ENCODE data around the gene ARSK. TPM values are rescaled to one million over a fixed set of nuclear protein-coding genes. Genes with fewer than 3 reads are reported as not detected.

The ARSK gene
- total and polyA plus RNA-seq, 10 of the 15 experiments (the other 5 are each of a cell fraction or from before 2014, with no cell fraction given), result 1.6 to 9.5 (median 5.8) TPM

DNA sequence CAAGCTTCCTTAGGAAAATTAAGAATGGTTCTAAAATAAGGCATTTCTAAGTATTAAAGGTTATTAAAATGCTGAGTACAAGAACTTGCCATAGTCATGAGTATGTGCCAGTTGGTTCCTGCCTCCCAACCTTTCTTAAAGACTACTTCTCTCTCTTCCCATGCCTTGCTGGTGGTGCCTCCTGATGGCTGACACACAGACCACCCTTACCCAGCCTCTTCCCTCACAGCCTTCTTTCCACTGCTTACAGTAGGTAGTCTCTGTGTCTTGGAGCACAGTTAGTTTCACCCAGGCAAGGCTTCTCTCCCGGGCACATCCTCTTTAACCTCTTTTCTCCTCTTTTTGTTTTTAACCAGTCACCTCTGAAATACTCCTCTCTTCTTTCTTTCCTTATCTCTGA lies 44.4 kb downstream of the ARSK start:
- no peaks in the 10 kb centered on the region for H3K79me2 ChIP-seq (ENCODE audit: control insufficient read depth, insufficient read depth, low read length)
- no peak overlapping the region for H3K4me3 ChIP-seq
- H2AFZ ChIP-seq (ENCODE audit: control insufficient read depth, low read depth, low read length), result no peak overlapping the region
- DNase-seq (ENCODE audit: low read depth, low spot score) (no peak), FAIRE-seq (no peak), ATAC-seq (no peak)
- ChIA-PET POLR2A (no interaction called here), SMC1A (ENCODE audit: uncharacterized antibody, unreplicated experiment) (interaction anchor here (1.0 to 1.5 kb wide), 3 partner anchors 21 to 47 kb away, joined by 3 to 5 read pairs (median 3); no protein-coding TSS in a partner anchor), CTCF (interaction anchor here (1.6 kb wide), 2 partner anchors 9 to 44 kb away, joined by 5 to 6 read pairs; no protein-coding TSS in a partner anchor), RAD21 (ENCODE audit: unreplicated experiment) (no interaction called here)
- TF ChIP-seq, protein P1, sequence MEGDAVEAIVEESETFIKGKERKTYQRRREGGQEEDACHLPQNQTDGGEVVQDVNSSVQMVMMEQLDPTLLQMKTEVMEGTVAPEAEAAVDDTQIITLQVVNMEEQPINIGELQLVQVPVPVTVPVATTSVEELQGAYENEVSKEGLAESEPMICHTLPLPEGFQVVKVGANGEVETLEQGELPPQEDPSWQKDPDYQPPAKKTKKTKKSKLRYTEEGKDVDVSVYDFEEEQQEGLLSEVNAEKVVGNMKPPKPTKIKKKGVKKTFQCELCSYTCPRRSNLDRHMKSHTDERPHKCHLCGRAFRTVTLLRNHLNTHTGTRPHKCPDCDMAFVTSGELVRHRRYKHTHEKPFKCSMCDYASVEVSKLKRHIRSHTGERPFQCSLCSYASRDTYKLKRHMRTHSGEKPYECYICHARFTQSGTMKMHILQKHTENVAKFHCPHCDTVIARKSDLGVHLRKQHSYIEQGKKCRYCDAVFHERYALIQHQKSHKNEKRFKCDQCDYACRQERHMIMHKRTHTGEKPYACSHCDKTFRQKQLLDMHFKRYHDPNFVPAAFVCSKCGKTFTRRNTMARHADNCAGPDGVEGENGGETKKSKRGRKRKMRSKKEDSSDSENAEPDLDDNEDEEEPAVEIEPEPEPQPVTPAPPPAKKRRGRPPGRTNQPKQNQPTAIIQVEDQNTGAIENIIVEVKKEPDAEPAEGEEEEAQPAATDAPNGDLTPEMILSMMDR (IDR thresholded peaks at IDR 0.05 in 2 of 3, conservative IDR thresholded peaks at IDR 0.05 in 1 of 3; ENCODE audit: control insufficient read depth in 2 of 3, extremely low read depth in 1 of 3, insufficient read depth in 1 of 3, low read depth in 3 of 3, low read length in 3 of 3), result 0 out of 6 replicates have a peak, but pooled peaks of 1 of the 3 experiments have one; percentile 1
- TF ChIP-seq CHD2 (IDR thresholded peaks at IDR 0.05; ENCODE audit: borderline replicate concordance, low read depth, low read length), result no peak
- H3K4me2 ChIP-seq (ENCODE audit: control insufficient read depth, insufficient read depth), result no peak overlapping the region
- no peak overlapping the region for H3K9ac ChIP-seq (ENCODE audit: control insufficient read depth, insufficient read depth, low read length)
- no peaks in the 10 kb centered on the region for H3K4me1 ChIP-seq (ENCODE audit: control insufficient read depth, insufficient read depth, low read length)
- intact Hi-C loops (cut with micrococcal nuclease; ENCODE audit: unreplicated experiment), result no loop called here
- H3K36me3 ChIP-seq (ENCODE audit: control insufficient read depth in 2 of 2, insufficient read depth in 2 of 2, low read length in 1 of 2), result no peaks in the 10 kb centered on the region
- H3K27me3 ChIP-seq (replicated peaks in 1 of 2; ENCODE audit: control insufficient read depth in 2 of 2, insufficient read depth in 2 of 2, low read length in 1 of 2), result no peaks in the 10 kb centered on the region
- H3K9me3 ChIP-seq (replicated peaks; ENCODE audit: control insufficient read depth, insufficient read depth, low read length), result no peaks in the 10 kb centered on the region
- in situ Hi-C loops (cut with MboI), result no loop called here
- BruUV-seq (replicated peaks), result no TSS peak
- no peak overlapping the region for H3K27ac ChIP-seq (ENCODE audit: control insufficient read depth, insufficient read depth)
- no peaks in the 10 kb centered on the region for H4K20me1 ChIP-seq (ENCODE audit: control insufficient read depth, insufficient read depth)
- 87% methylated on average over 1 of the region's 1 CpG for WGBS (ENCODE audit: insufficient coverage, insufficient replicate concordance, low lambda C conversion rate, missing lambda C conversion rate)

DNA sequence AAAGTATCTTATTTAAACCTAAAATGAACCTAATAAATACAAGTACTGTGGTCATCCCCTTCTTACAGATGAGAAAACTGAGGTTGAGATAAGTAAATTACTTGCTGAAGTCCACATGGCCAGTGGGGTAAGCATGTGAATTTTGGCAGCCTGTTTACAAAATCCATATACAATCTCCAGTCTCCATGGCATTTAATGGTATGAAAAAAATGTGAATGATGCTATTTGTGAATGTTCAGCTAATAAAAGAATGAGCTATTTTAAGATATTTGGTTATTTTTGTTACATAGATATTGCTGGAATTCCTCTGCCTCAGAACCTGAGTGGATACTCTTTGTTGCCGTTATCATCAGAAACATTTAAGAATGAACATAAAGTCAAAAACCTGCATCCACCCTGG lies 45.7 kb downstream of the ARSK start:
- Histone ChIP-seq H2AFZ (ENCODE audit: control insufficient read depth, low read depth, low read length) (no peak overlapping the region), H3K9me3 (replicated peaks; ENCODE audit: control insufficient read depth, insufficient read depth, low read length) (no peaks in the 10 kb centered on the region), H3K36me3 (ENCODE audit: control insufficient read depth in 2 of 2, insufficient read depth in 2 of 2, low read length in 1 of 2) (no peaks in the 10 kb centered on the region), H3K4me2 (ENCODE audit: control insufficient read depth, insufficient read depth) (no peak overlapping the region), H4K20me1 (ENCODE audit: control insufficient read depth, insufficient read depth) (no peaks in the 10 kb centered on the region), H3K27me3 (replicated peaks in 1 of 2; ENCODE audit: control insufficient read depth in 2 of 2, insufficient read depth in 2 of 2, low read length in 1 of 2) (no peaks in the 10 kb centered on the region), H3K4me1 (ENCODE audit: control insufficient read depth, insufficient read depth, low read length) (no peaks in the 10 kb centered on the region), H3K27ac (ENCODE audit: control insufficient read depth, insufficient read depth) (no peak overlapping the region), H3K79me2 (ENCODE audit: control insufficient read depth, insufficient read depth, low read length) (no peaks in the 10 kb centered on the region), H3K9ac (ENCODE audit: control insufficient read depth, insufficient read depth, low read length) (no peak overlapping the region), H3K4me3 (no peak overlapping the region)
- ChIA-PET SMC1A (ENCODE audit: uncharacterized antibody, unreplicated experiment) (interaction anchor here (1.1 kb wide), 1 partner anchor 18 kb away, joined by 3 read pairs; no protein-coding TSS in a partner anchor), RAD21 (ENCODE audit: unreplicated experiment) (no interaction called here), CTCF (interaction anchor here (1.0 kb wide), 1 partner anchor 11 kb away, joined by 3 read pairs; no protein-coding TSS in a partner anchor), POLR2A (no interaction called here)
- intact Hi-C loops (cut with micrococcal nuclease; ENCODE audit: unreplicated experiment), result no loop called here
- FAIRE-seq (no peak), ATAC-seq (no peak), DNase-seq (ENCODE audit: low read depth, low spot score) (no peak)
- in situ Hi-C loops (cut with MboI), result no loop called here
- BruUV-seq (replicated peaks), result no TSS peak
- WGBS (ENCODE audit: insufficient coverage, insufficient replicate concordance, low lambda C conversion rate, missing lambda C conversion rate), result 100% methylated on average over 1 of the region's 1 CpG
- TF ChIP-seq HDAC2 (IDR thresholded peaks at IDR 0.05), result no peak
- no peak for TF ChIP-seq RB1 (IDR thresholded peaks at IDR 0.05; ENCODE audit: borderline replicate concordance)
- TF ChIP-seq BCL11A (IDR thresholded peaks at IDR 0.05; ENCODE audit: low read depth, low read length), result no peak
- TF ChIP-seq, protein P2, sequence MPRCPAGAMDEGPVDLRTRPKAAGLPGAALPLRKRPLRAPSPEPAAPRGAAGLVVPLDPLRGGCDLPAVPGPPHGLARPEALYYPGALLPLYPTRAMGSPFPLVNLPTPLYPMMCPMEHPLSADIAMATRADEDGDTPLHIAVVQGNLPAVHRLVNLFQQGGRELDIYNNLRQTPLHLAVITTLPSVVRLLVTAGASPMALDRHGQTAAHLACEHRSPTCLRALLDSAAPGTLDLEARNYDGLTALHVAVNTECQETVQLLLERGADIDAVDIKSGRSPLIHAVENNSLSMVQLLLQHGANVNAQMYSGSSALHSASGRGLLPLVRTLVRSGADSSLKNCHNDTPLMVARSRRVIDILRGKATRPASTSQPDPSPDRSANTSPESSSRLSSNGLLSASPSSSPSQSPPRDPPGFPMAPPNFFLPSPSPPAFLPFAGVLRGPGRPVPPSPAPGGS (IDR thresholded peaks at IDR 0.05; ENCODE audit: borderline replicate concordance, insufficient read depth, low read depth, low read length, poor library complexity, severe bottlenecking), result no peak
- no peak for TF ChIP-seq WRNIP1 (IDR thresholded peaks at IDR 0.05; ENCODE audit: borderline replicate concordance, low read depth, low read length)
- TF ChIP-seq, protein P3, sequence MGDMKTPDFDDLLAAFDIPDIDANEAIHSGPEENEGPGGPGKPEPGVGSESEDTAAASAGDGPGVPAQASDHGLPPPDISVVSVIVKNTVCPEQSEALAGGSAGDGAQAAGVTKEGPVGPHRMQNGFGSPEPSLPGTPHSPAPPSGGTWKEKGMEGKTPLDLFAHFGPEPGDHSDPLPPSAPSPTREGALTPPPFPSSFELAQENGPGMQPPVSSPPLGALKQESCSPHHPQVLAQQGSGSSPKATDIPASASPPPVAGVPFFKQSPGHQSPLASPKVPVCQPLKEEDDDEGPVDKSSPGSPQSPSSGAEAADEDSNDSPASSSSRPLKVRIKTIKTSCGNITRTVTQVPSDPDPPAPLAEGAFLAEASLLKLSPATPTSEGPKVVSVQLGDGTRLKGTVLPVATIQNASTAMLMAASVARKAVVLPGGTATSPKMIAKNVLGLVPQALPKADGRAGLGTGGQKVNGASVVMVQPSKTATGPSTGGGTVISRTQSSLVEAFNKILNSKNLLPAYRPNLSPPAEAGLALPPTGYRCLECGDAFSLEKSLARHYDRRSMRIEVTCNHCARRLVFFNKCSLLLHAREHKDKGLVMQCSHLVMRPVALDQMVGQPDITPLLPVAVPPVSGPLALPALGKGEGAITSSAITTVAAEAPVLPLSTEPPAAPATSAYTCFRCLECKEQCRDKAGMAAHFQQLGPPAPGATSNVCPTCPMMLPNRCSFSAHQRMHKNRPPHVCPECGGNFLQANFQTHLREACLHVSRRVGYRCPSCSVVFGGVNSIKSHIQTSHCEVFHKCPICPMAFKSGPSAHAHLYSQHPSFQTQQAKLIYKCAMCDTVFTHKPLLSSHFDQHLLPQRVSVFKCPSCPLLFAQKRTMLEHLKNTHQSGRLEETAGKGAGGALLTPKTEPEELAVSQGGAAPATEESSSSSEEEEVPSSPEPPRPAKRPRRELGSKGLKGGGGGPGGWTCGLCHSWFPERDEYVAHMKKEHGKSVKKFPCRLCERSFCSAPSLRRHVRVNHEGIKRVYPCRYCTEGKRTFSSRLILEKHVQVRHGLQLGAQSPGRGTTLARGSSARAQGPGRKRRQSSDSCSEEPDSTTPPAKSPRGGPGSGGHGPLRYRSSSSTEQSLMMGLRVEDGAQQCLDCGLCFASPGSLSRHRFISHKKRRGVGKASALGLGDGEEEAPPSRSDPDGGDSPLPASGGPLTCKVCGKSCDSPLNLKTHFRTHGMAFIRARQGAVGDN (IDR thresholded peaks at IDR 0.05), result no peak
- TF ChIP-seq STAT3 (IDR thresholded peaks at IDR 0.05; ENCODE audit: low read depth, low read length), result no peak
- TF ChIP-seq KAT2A (conservative IDR thresholded peaks at IDR 0.05; ENCODE audit: control insufficient read depth, low read depth, low read length), result no peak

All from GM12878 (cell line).